ENCODE measurements around the gene ABCF2. TPM values are rescaled to one million over a fixed set of nuclear protein-coding genes. Genes with fewer than 3 reads are reported as not detected.
A peak's percentile ranks its signal among the peaks of the same experiment; 100 is the strongest.

The ABCF2 gene
- total RNA-seq, 4 donors from 2014 or later, result 27.0 to 44.7 (median 40.5) TPM

- peak overlapping the region in 2 of 4 donors; percentile 58 to 78 for H3K4me3 ChIP-seq
Observed at GRCh38 chr7:151250181-151251132, 23.5 kb upstream of the ABCF2 start.

DNA sequence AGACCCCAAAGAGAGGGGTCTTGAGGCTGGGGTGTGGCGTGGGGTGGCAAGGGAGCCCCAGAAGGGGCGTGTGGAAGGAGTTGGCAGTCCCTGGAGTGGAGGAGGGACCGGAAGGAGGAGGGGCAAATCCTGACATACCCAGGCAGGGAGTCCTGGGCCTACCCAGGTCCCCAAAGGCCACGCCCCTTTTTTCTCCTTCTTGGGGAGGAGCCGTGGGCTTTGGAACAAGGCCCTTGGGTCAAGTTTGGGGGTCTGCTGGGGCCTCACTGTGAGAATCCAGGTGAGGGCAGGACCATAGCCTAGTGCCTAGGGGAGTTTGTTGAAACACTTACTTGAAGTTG, 22.7 kb upstream of the ABCF2 start:
- Histone ChIP-seq H3K27ac (peak overlapping the region; percentile 71 to 92 (median 86)), H3K4me1 (peaks cover 53 to 87% (median 57%) of the 10 kb centered on the region in 3 donors), H3K36me3 (no peaks in the 10 kb centered on the region), H3K4me3 (peak overlapping the region; percentile 31 to 78 (median 58)), H3K9me3 (no peaks in the 10 kb centered on the region), H3K27me3 (peaks cover 0 to 71% (median 0%) of the 10 kb centered on the region in 4 donors)
- DNase-seq, result no peak
- TF ChIP-seq CTCF (IDR thresholded peaks at IDR 0.05) (no peak), POLR2A (IDR thresholded peaks at IDR 0.05) (no peak)
- WGBS, 2 donors, result 8 to 13% methylated on average over 5 of the region's 5 CpGs
- intact Hi-C loops (cut with DNase I), result loop anchor here (5.0 kb wide), 1 partner anchor 53 kb away; no protein-coding TSS in a partner anchor

More at GRCh38 chr7:151250181-151251132, 23.5 kb upstream of the ABCF2 start:
- intact Hi-C loops (cut with DNase I), result no loop called here
- peak overlapping the region; percentile 82 to 92 (median 86) for H3K27ac ChIP-seq
- no peaks in the 10 kb centered on the region for H3K36me3 ChIP-seq
- WGBS, 2 donors, result 64 to 73% methylated on average over 5 to 6 of the region's 7 CpGs
- no peaks in the 10 kb centered on the region for H3K9me3 ChIP-seq
- peaks cover 0 to 67% (median 0%) of the 10 kb centered on the region in 4 donors for H3K27me3 ChIP-seq
- no peak for TF ChIP-seq CTCF (IDR thresholded peaks at IDR 0.05)
- no peak for TF ChIP-seq POLR2A (IDR thresholded peaks at IDR 0.05)
- DNase-seq, result no peak
- peaks cover 48 to 79% (median 51%) of the 10 kb centered on the region in 3 donors for H3K4me1 ChIP-seq

GRCh38 chr7:151249034-151249731, 22.2 kb upstream of the ABCF2 start:
- Histone ChIP-seq H3K36me3 (no peaks in the 10 kb centered on the region), H3K27ac (peak overlapping the region; percentile 71 to 92 (median 86)), H3K27me3 (peaks cover 0 to 75% (median 0%) of the 10 kb centered on the region in 4 donors), H3K9me3 (no peaks in the 10 kb centered on the region), H3K4me3 (peak overlapping the region; percentile 31 to 78 (median 58)), H3K4me1 (peaks cover 53 to 92% (median 59%) of the 10 kb centered on the region in 3 donors)
- TF ChIP-seq POLR2A (IDR thresholded peaks at IDR 0.05) (peak in 1 of 4 donors; percentile 17), CTCF (IDR thresholded peaks at IDR 0.05) (no peak)
- intact Hi-C loops (cut with DNase I), result loop anchor here (5.0 kb wide), 1 partner anchor 53 kb away; no protein-coding TSS in a partner anchor
- 3 to 7% methylated on average over 7 to 21 of the region's 45 CpGs for WGBS, 2 donors
- DNase-seq, result no peak

DNA sequence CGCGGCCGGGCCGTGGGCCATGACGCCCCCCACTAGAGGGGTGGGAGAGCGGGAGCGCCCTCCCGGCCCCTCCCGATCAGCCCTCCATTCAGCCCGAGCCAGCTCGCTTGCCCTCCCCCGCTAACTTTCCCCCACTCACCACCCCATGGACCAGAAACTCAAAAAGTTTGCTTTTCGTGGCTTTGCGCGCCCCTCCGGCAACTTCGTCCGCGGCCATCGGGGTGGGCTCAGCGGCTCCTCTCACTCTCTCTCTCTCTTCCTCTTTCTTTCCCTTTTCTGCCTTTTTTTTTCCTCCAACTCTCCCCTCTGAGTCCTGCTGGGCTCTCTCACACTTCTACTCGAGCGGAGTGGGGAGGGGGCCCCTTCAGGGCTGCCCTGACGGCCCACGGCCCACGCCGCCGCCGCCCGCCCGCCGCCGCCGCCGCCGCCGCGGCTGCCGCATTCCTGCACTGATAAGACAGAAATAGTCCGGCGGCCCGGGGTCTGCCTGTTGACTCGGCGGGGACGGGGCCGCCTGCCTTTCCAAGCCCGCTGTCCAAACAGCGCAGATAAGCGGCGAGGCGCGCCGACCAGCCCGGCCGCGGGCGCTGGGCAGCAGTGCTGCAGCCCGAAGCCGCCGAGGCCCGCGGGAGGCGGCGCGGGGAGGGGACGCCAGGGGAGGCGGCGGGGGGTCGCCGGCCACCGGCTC, 21.5 kb upstream of the ABCF2 start, which contains the start of gene SMARCD3:
Gene SMARCD3, minus strand, starts transcription at position 349 of the 688 bp plus-strand sequence. Its CDS starts 132 bp downstream, at position 217.
- Histone ChIP-seq H3K4me3 (peak within 1 kb of the TSS; percentile 31 to 78 (median 58)), H3K4me1 (peaks cover 55 to 99% (median 63%) of the 10 kb centered on the region in 3 donors), H3K27me3 (peaks cover 0 to 71% (median 0%) of the 10 kb centered on the region in 4 donors), H3K9me3 (no peaks in the 10 kb centered on the region), H3K36me3 (no peaks in the 10 kb centered on the region), H3K27ac (peak within 1 kb of the TSS; percentile 71 to 92 (median 86))
- 1% methylated on average over 28 to 35 of the region's 71 CpGs for WGBS, 2 donors
- TF ChIP-seq POLR2A (IDR thresholded peaks at IDR 0.05), result no peak
- TF ChIP-seq CTCF (IDR thresholded peaks at IDR 0.05), result no peak
- no peak for DNase-seq
- intact Hi-C loops (cut with DNase I), result loop anchor here (5.0 kb wide), 1 partner anchor 54 kb away; no protein-coding TSS in a partner anchor
